GM21576 (cell line): Measurements from ENCODE around the gene FSTL4.
"Not testable (repeated sequence)": the region's sequence is repeated elsewhere in the genome, so short reads cannot be mapped to it uniquely, and the experiment has no call there.

Experiments
- ATAC-seq: cut with Tn5 transposase; IDR thresholded peaks from one replicate; pipeline ENCODE4 v1.9.1; 2021; ENCODE audit warnings: mild to moderate bottlenecking, moderate library complexity; ENCODE audit not compliant: unreplicated experiment

FSTL4 gene

DNA sequence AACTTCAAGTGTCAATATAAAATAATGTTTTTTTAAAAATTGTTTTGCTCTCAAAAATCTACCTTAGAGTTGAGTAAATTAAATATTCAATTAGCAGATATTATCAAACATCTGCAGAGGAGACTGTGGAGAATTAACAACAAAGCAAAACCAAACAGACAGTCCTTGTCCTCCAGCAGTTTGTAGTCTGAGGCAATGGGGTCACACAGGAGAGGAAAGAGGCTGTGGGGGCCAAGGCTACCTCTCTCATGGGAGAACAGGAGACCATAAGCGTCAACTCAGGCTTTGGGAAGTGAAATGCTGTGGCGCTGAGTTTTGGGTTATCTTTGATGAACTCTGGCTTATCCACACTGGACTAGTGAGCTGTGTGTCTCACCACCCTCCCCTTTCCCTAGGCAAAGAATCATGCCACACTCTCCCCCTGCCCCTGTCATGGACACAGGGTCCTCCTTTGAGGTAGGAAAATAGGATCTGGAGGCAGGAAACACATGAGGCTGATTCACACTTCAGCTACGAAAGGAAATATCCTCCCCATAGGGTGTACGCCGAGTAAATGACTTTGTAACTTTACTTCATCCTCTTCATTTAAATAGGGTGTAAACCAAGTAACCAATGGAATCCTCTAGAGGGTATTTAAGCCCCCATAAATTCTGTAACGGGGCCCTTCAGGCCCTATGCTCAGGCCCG lies 152.7 kb downstream of the FSTL4 start:
- ATAC-seq: no peak

GRCh38 chr5:133458435-133458834 lies 153.9 kb downstream of the FSTL4 start:
- no peak for ATAC-seq

- no peak for ATAC-seq
These were observed 154.6 kb downstream of the FSTL4 start for GRCh38 chr5:133457439-133458355.

DNA sequence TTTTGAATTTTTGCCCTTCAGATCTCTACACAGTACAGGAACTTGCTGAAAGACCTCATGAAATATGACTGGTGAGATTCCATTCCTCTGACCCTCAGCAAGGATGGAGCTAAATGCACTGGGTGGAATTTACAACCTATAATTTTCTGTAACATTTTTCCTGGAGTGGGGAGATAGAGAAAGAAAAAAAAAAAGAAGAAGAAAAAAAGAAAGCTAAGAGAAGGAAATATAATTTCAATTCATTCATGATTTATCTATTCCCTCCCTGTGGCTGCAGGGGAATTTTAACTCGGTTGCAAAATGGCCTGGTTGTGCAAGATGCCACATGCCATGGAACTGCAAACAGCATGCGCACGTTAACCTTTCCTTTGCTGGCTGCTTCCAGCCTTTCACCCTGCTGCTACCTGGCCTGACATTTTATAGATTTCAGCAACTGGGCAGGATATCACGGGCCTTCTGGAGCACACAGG lies 155.4 kb downstream of the FSTL4 start:
- no peak for ATAC-seq

GRCh38 chr5:133455676-133456075 lies 156.7 kb downstream of the FSTL4 start:
- ATAC-seq: no peak

GRCh38 chr5:133454442-133454841 lies 157.9 kb downstream of the FSTL4 start:
- no peak for ATAC-seq

DNA sequence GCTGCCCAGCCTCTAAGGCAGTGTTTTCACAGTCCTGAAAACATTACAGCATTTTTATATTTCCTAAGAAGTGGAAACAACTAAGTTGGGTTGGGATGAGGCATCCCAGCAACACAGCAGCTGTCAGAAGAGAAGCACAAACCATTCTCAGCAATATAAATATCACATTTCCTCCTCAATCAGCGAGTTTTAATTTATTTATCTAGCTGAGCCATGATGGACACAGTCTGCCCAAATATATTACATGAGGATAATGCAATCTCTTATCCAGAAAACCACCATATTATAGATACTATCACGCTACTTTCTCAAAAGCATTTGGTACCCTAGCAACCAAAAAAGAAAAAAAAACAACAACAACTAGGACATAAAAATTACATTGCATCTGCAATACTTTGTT lies 158.5 kb downstream of the FSTL4 start:
- ATAC-seq: no peak

DNA sequence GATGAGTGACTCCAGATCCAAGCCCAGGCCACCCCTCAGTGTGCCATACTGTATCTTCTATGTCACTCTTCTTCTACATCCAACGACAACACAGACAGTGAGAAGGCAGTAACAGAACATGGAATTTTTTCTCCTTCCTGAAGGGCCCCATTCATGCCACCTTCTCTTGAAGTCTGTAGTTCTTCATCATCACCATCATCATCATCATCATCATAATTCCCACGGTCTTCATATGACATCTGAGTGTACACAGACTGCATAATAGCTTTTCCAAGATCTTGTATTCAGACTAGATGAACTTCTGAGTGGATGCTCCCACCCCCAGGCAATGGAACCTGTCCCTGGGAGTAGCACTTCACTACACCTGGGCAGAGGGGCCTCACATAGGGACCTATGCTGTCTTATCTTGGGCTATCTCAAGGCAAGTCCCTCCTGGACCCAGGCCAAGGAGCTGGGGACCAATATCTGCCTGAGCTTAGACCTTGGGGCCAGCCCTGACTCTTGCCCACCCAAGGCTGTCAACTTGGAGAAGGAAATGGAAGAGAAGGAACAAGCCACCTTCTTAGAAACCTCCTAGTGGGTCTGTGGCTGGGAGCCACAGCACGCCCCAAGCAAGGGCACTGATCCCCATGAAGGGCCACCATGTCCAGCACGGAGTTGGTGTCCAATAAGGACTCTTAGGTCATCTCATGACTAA lies 159.1 kb downstream of the FSTL4 start:
- no peak for ATAC-seq

DNA sequence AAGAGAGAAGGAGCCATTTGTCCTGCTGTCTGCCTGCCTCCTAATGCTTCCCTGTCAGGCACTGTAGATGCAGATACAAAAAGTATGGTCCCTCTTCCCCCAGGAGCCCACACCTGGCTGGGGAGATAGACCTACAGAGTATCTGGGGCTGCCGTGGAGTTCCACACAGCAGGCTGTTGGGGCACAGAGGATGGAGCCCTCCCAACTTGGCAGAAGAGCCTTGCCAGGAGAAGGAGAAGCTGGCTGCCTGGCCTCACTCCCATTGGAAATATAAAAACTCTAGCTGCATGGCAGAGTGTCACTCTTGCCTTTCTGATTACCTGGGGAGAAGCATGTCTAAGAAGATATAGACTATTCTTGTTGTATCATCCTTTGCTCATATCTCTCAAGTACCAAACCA lies 160.4 kb downstream of the FSTL4 start:
- no peak for ATAC-seq

GRCh38 chr5:133450286-133450685 lies 162.1 kb downstream of the FSTL4 start:
- ATAC-seq: no peak

DNA sequence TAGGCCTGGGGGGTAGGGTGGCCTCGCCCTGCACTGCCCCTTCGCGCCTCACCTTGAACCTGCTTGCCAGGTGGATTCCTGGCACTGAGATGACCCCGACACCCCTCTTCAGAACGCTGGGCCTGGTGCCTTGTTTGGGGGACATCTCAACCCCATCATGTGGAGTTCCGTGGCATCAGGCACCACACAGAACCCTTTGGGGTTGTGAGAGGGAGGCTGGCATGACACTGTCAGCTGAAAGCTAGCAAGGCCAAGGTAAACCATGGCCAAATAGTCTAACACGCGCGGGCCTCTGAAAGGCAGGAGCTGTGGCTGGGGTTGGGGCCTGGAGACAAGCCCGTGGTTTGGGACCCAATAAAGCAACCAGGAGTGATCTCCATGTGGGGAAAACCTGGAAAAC lies 163.2 kb downstream of the FSTL4 start:
- no peak for ATAC-seq

GRCh38 chr5:133446440-133446839 lies 165.9 kb downstream of the FSTL4 start:
- no peak for ATAC-seq

- ATAC-seq: no peak
These were observed 166.6 kb downstream of the FSTL4 start for GRCh38 chr5:133445744-133446143.

GRCh38 chr5:133445204-133445603 lies 167.1 kb downstream of the FSTL4 start:
- ATAC-seq: not testable (repeated sequence)

DNA sequence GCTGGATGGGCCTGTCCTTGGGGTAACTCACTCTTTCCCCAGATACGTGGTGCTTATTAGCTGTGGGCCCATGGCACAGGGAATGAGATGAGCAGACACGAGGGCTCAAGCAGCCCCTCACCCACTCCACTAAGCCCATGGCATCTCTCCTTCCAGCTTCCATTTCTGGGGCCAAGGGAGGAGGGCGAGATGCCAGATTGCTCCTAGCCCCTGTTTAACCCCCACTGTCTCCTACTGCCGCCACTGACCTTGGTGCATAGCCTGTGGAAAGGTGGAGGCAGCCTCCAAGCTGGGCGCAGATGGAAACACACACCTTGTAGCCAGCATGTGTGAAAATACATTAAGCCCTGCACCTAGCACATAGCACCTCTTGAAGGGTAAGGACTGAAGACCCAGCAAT lies 167.6 kb downstream of the FSTL4 start:
- no peak for ATAC-seq

DNA sequence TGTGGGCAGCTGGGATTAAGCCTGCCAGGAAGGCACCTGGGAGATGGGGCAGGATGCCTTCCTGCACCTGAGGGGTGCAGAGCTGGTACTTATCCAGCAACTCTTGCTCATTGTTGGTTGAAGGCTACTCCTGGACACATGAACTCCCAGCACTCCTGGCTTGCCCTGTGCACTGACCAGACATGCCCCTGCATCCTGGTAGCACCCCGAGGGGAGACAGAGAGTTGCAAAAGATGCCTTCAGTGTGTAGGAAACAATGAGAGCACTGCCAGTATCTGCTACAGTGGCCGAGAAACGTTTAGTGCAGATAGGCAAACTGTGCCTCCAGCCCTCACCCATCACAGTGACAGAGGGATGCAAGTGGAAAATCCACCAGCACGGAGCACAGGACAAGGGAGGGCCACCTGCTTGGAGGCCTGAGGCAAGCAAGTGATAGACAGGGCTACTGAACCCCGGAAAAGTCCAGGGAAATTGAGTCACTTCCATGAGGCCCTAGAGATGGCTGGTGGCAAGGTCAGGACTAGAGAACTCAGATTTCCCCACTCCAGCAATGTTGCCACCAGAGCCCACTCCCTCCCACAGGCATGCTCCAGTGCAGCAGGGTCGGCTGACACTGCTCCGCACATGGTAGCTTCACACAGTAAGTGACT lies 171.1 kb downstream of the FSTL4 start:
- ATAC-seq: no peak

- ATAC-seq: no peak
These were observed 171.8 kb downstream of the FSTL4 start for GRCh38 chr5:133440467-133441115.

DNA sequence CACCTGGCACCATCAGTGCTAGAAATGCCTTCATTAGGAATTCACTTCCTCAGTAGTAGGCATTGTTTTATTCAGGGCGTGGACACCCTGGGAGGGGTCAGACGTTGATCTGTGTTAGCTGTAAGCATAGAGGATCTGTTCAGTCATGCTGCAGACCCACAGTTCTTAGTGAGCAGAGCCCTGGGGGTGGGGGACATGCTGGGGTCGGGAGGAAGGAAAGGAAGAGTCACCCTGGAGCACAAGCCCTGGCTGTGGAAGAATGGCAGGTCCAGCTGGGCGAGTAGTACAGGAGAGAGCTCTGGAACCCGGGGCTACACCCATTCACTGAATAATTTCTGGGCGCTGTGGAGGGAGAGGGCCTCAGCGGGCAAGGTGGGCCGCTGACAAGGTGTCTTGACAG lies 172.5 kb downstream of the FSTL4 start:
- ATAC-seq: no peak

DNA sequence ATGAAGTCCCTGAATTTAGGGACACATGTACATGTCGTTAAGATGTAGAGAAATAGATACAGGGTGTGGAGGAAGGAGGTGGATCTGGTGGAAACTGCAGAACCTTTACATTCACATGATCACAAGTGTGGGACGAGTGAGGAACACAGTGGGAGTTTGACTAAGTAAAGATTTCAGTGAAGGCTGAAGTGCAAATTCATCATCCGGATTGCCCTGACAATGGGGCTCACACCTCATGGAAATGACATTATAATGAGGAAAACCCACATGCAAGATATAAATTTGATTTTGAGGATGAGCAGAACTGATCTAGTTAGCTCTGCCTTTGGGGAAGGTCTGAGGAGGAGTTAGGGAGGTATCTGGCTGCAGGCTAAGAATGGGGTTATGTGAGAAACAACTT lies 173.9 kb downstream of the FSTL4 start:
- ATAC-seq: no peak

GRCh38 chr5:133434336-133434735 lies 178.0 kb downstream of the FSTL4 start:
- ATAC-seq: no peak

GRCh38 chr5:133433641-133434040 lies 178.7 kb downstream of the FSTL4 start:
- ATAC-seq: no peak
